ENCODE data around the gene SEMA3C. TPM values are rescaled to one million over a fixed set of nuclear protein-coding genes. Genes with fewer than 3 reads are reported as not detected.
A peak's percentile ranks its signal among the peaks of the same experiment; 100 is the strongest.

SEMA3C gene
- total RNA-seq, 2 experiments from 2014 or later = 0.08 TPM

- Mint-ChIP-seq H3K36me3 (ENCODE audit: low read depth) (no peaks in the 10 kb centered on the region), H3K27ac (no peak overlapping the region), H3K27me3 (no peaks in the 10 kb centered on the region), H3K4me1 (ENCODE audit: low read depth) (no peaks in the 10 kb centered on the region), H3K9me3 (no peaks in the 10 kb centered on the region), H3K4me3 (no peak overlapping the region)
- Histone ChIP-seq H3K4me3 (ENCODE audit: low read length) (no peak overlapping the region), H3K27me3 (ENCODE audit: control insufficient read depth in 1 of 2, insufficient read depth in 2 of 2, low read length in 2 of 2) (no peaks in the 10 kb centered on the region), H3K9me3 (ENCODE audit: control insufficient read depth in 1 of 2, insufficient read depth in 1 of 2, low read length in 2 of 2) (peaks cover 0 to 8% of the 10 kb centered on the region in 2 experiments), H3K36me3 (ENCODE audit: insufficient read depth, low read length) (no peaks in the 10 kb centered on the region), H3K4me1 (ENCODE audit: insufficient read depth, low read length) (no peaks in the 10 kb centered on the region), H3K27ac (ENCODE audit: low read depth in 1 of 2, low read length in 2 of 2) (no peak overlapping the region)
- CTCF ChIA-PET = no interaction called here
- DNase-seq = no peak
- no peak for ATAC-seq (ENCODE audit: poor library complexity)
- POLR2A ChIA-PET = no interaction called here
- TF ChIP-seq CTCF (IDR thresholded peaks at IDR 0.05) = no peak
- intact Hi-C loops (cut with DNase I, micrococcal nuclease) = no loop called here
Observed at GRCh38 chr7:80772347-80772993, 146.4 kb downstream of the SEMA3C start.

GRCh38 chr7:80771523-80771922 lies 147.3 kb downstream of the SEMA3C start:
- intact Hi-C loops (cut with DNase I, micrococcal nuclease) = no loop called here
- ChIA-PET POLR2A (no interaction called here), CTCF (no interaction called here)
- Mint-ChIP-seq H3K9me3 (no peaks in the 10 kb centered on the region), H3K36me3 (ENCODE audit: low read depth) (no peaks in the 10 kb centered on the region), H3K4me1 (ENCODE audit: low read depth) (no peaks in the 10 kb centered on the region), H3K27ac (no peak overlapping the region), H3K27me3 (no peaks in the 10 kb centered on the region), H3K4me3 (no peak overlapping the region)
- H3K36me3 ChIP-seq (ENCODE audit: insufficient read depth, low read length) = no peaks in the 10 kb centered on the region
- H3K9me3 ChIP-seq (ENCODE audit: control insufficient read depth in 1 of 2, insufficient read depth in 1 of 2, low read length in 2 of 2) = peaks cover 0 to 11% of the 10 kb centered on the region in 2 experiments
- H3K27ac ChIP-seq (ENCODE audit: low read depth in 1 of 2, low read length in 2 of 2) = no peak overlapping the region
- ATAC-seq (ENCODE audit: poor library complexity) (no peak), DNase-seq (no peak)
- H3K4me1 ChIP-seq (ENCODE audit: insufficient read depth, low read length) = no peaks in the 10 kb centered on the region
- no peak overlapping the region for H3K4me3 ChIP-seq (ENCODE audit: low read length)
- TF ChIP-seq CTCF (IDR thresholded peaks at IDR 0.05) = no peak
- no peaks in the 10 kb centered on the region for H3K27me3 ChIP-seq (ENCODE audit: control insufficient read depth in 1 of 2, insufficient read depth in 2 of 2, low read length in 2 of 2)

GRCh38 chr7:80770675-80771081 lies 148.2 kb downstream of the SEMA3C start:
- ChIA-PET CTCF (no interaction called here), POLR2A (no interaction called here)
- Histone ChIP-seq H3K27ac (ENCODE audit: low read depth in 1 of 2, low read length in 2 of 2) (no peak overlapping the region), H3K4me1 (ENCODE audit: insufficient read depth, low read length) (no peaks in the 10 kb centered on the region), H3K4me3 (ENCODE audit: low read length) (no peak overlapping the region), H3K27me3 (ENCODE audit: control insufficient read depth in 1 of 2, insufficient read depth in 2 of 2, low read length in 2 of 2) (no peaks in the 10 kb centered on the region), H3K36me3 (ENCODE audit: insufficient read depth, low read length) (no peaks in the 10 kb centered on the region), H3K9me3 (ENCODE audit: control insufficient read depth in 1 of 2, insufficient read depth in 1 of 2, low read length in 2 of 2) (peaks cover 0 to 11% of the 10 kb centered on the region in 2 experiments)
- DNase-seq (peak in 2 of 14 experiments; percentile 4 to 5), ATAC-seq (ENCODE audit: poor library complexity) (no peak)
- TF ChIP-seq CTCF (IDR thresholded peaks at IDR 0.05) = no peak
- H3K36me3 Mint-ChIP-seq (ENCODE audit: low read depth) = no peaks in the 10 kb centered on the region
- no peak overlapping the region for H3K4me3 Mint-ChIP-seq
- H3K27me3 Mint-ChIP-seq = no peaks in the 10 kb centered on the region
- H3K9me3 Mint-ChIP-seq = no peaks in the 10 kb centered on the region
- no peaks in the 10 kb centered on the region for H3K4me1 Mint-ChIP-seq (ENCODE audit: low read depth)
- intact Hi-C loops (cut with DNase I, micrococcal nuclease) = no loop called here
- H3K27ac Mint-ChIP-seq = no peak overlapping the region

Measured in CD4-positive, alpha-beta T cell (primary cell).